K562 (cell line): Measurements from ENCODE around the gene SYNGR4. TPM values are rescaled to one million over a fixed set of nuclear protein-coding genes. Genes with fewer than 3 reads are reported as not detected.
A peak's percentile ranks its signal among the peaks of the same experiment; 100 is the strongest.

Experiments used
- GABPA ChIP-seq: fragments of 200-800 bp; sonication (Bioruptor generic); conservative IDR thresholded peaks from 2 replicates; pipeline ENCODE4 v1.6.1; 2016; ENCODE audit warnings: low read depth, missing genetic modification characterization, missing compliant biosample characterization
- HNRNPLL ChIP-seq: fragments of 200-400 bp; formaldehyde crosslinking; IDR thresholded peaks from 2 replicates; pipeline ENCODE4 v1.6.1; 2017; ENCODE audit warnings: low read length, low read depth, mild to moderate bottlenecking; ENCODE audit not compliant: poor library complexity, severe bottlenecking
- NFRKB ChIP-seq: fragments of 450-650 bp; IDR thresholded peaks from 2 replicates; pipeline ENCODE4 v1.6.1; 2016; ENCODE audit warnings: low read depth
- PATZ1 ChIP-seq: fragments of 250-450 bp; sonication (Bioruptor Pico); IDR thresholded peaks from 2 replicates; pipeline ENCODE4 v1.5.0; 2020; ENCODE audit warnings: mild to moderate bottlenecking, borderline replicate concordance
- PHTF2 ChIP-seq: fragments of 250-450 bp; sonication (Bioruptor Pico); IDR thresholded peaks from 2 replicates; pipeline ENCODE4 v1.5.0; 2021; ENCODE audit warnings: mild to moderate bottlenecking
- PKNOX1 ChIP-seq: fragments of 450-650 bp; IDR thresholded peaks from 2 replicates; pipeline ENCODE4 v1.6.1; 2016
- RBM14 ChIP-seq: fragments of 200-400 bp; formaldehyde crosslinking; IDR thresholded peaks from 2 replicates; pipeline ENCODE4 v1.6.1; 2018; ENCODE audit warnings: low read depth, mild to moderate bottlenecking, low read length, moderate library complexity, borderline replicate concordance; ENCODE audit not compliant: insufficient read depth
- THRA ChIP-seq: fragments of 450-650 bp; IDR thresholded peaks from 2 replicates; pipeline ENCODE4 v1.6.1; 2017; ENCODE audit warnings: mild to moderate bottlenecking, moderate library complexity
- USF1 ChIP-seq: sonication (generic); formaldehyde crosslinking; IDR thresholded peaks from 2 replicates; pipeline ENCODE4 v1.9.0; 2022; ENCODE audit warnings: mild to moderate bottlenecking, missing genetic modification reagents
- ZBTB2 ChIP-seq: fragments of 450-650 bp; IDR thresholded peaks from 2 replicates; pipeline ENCODE4 v1.6.1; 2016; ENCODE audit warnings: antibody characterized with exemption
- ZBTB5 ChIP-seq: fragments of 450-650 bp; IDR thresholded peaks from 2 replicates; pipeline ENCODE4 v1.6.1; 2017; ENCODE audit warnings: antibody characterized with exemption
- ZNF224 ChIP-seq: sonication (generic); formaldehyde crosslinking; IDR thresholded peaks from 2 replicates; pipeline ENCODE4 v1.8.0; 2022; ENCODE audit warnings: mild to moderate bottlenecking, missing genetic modification reagents
- ZNF347 ChIP-seq: fragments of 450-650 bp; formaldehyde crosslinking; IDR thresholded peaks from 2 replicates; pipeline ENCODE4 v1.4.0; 2020; ENCODE audit warnings: low read depth, mild to moderate bottlenecking, moderate library complexity
- ZNF384 ChIP-seq: IDR thresholded peaks from 2 replicates; pipeline ENCODE4 v1.6.1; 2012; ENCODE audit warnings: low read depth, low read length, improper control_type of control experiment
- ZNF655 ChIP-seq: fragments of 250-450 bp; sonication (Bioruptor Pico); IDR thresholded peaks from 2 replicates; pipeline ENCODE4 v1.5.0; 2021
- ZNF785 ChIP-seq: fragments of 250-450 bp; sonication (Bioruptor Pico); IDR thresholded peaks from 2 replicates; pipeline ENCODE4 v1.4.0; 2020; ENCODE audit warnings: mild to moderate bottlenecking
- polyA plus RNA-seq, 8 experiments: library from polyadenylated mRNA; depleted of rRNA in 4 of 8; stranded (reverse) in 5 of 8; unstranded in 3 of 8; fragments of >200 nt; fragmentation: Nextera tagmentation in 2 of 8; fragmentation: Illumina TruSeq in 1 of 8; extraction: Ambion mirVana in 2 of 8; extraction: Trizol in 1 of 8; gene quantifications; 2 replicates each; pipeline versions ENCODE4 v1.2.1 to v1.2.3, GENCODE V29; 2011 to 2014; ENCODE audit warnings: inconsistent platforms in 1 of 8, missing spikeins in 1 of 8
- total RNA-seq, 7 experiments: library from RNA; depleted of rRNA in 6 of 7; stranded (reverse); fragments of >200 nt in 6 of 7; fragmentation: Illumina TruSeq in 2 of 7; extraction: Trizol in 2 of 7; gene quantifications; 2 replicates each; pipeline versions ENCODE4 v1.2.1 to v1.2.3, GENCODE V29; 2011 to 2021; ENCODE audit warnings: low replicate concordance in 1 of 7

SYNGR4 gene
- total and polyA plus RNA-seq, 9 of the 15 experiments (the other 6 are each of a cell fraction or from before 2014, with no cell fraction given): 0.07 to 0.14 TPM; not detected in 7

- TF ChIP-seq THRA (no peak), NFRKB (no peak), PATZ1 (no peak), ZNF384 (0 out of 2 replicates have a peak, but pooled peaks have one; percentile 2), RBM14 (no peak), PHTF2 (CRISPR knock-in tag) (no peak), ZBTB2 (peak; percentile 100), ZNF785 (no peak), USF1 (CRISPR knock-in tag) (peak; percentile 66), GABPA (tag) (peak; percentile 62), ZNF347 (CRISPR knock-in tag) (no peak), ZNF655 (no peak), ZBTB5 (no peak), ZNF224 (CRISPR knock-in tag) (no peak), HNRNPLL (peak; percentile 97), PKNOX1 (peak; percentile 83)
These were observed at the start of gene SYNGR4, which contains the start of gene TMEM143 (continued) for GRCh38 chr19:48363810-48364597.
